GM19193 (cell line): Measurements from ENCODE around the gene EFNA2.

Source experiments
- POLR2A ChIP-seq: IDR thresholded peaks from 4 replicates; pipeline ENCODE4 v1.6.1; 2011; ENCODE audit not compliant: insufficient read depth, insufficient read length; ENCODE audit errors: extremely low read depth

The EFNA2 gene

DNA sequence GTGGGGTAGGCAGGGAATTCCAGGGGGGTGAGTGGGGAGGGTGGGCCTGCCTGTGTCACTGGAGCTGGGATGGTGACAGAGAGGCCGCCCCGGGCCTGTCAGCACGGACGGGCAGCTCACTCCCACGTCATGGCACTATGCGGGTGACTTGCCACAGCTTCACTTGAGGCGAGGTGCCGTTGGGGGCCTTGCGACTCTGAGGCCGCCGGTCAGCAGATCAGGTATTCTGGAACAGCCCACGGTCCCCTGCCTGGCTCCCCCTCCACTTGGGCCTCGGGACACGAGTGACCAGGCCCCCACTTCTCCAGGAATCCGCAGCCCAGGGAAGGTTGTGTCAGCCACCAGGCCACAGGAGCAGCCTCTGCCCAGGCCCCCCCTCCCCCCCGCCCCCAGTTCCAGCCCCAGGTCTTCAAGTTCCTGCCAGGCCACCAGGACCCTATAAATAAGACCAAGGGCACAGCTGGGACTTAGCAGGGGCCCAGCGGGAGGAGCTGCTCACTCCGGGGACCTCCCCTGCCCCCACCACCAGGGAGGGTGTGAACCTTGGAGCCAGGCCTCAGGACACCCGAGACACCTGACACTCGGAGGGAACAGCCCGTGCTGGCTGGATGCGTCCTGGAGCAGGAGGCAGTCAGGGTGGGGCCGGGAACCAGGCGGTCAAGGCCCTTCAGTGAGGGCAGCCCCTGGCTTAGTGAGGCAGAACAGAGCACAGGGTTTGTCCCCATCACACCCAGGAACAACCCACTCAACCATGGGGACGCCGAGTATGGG lies 40.0 kb upstream of the EFNA2 start:
- no peak for TF ChIP-seq POLR2A

DNA sequence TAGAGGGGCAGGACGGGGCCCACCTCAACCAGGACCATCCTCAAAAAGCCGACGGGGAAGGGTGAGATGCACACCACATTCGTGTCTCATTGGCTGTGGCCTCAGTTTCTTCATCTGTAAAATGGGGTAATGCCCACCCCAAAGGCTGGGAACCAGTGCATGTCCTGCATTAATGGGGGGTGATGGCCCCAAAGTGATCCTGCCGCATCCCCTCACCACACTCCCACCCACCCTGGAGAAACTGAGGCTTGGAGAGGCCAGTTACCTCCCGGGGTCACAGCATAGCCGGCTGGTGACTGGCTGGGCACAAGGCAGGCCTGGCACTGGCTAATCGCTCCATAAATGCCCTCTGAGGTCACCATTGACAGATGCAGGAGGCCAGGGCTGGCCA lies 37.9 kb upstream of the EFNA2 start:
- TF ChIP-seq POLR2A, result no peak

DNA sequence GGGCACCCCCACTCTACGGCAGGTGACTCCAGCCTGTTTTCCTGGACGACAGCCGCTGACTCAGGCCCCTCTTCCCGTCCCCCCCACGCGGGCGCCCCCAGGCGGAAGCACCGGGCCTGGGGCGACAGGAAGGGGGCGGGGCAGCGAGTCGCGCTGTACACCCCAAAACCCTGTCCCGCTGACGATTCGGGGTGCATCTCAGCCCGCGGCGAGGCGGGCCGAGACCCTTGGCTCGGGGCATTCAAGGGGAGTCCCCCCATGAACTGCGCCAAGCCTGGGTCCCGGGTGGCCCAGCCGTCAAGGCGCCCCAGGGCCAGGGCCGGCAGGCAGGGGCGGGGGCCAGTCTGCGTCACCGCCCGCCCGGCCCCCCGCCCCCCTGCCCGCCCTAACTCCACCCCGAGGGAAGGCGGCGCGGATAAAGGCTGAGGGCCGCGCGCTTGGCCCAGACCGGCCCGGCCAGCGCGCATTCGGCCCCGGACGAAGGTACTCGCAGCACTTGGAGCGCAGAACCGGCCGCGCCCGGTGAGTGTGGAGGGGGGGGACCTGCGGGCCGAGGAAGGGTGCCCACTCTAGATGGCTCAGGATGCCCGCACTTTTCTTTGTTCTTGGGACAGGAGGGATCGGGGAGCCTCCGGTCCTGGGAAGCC lies 37.4 kb upstream of the EFNA2 start, which contains the start of gene MIDN:
Gene MIDN (plus strand): TSS at position 445 of the 647 bp plus-strand sequence. CDS start 1,714 bp downstream, outside the sequence.
- peak; percentile 94 for TF ChIP-seq POLR2A

DNA sequence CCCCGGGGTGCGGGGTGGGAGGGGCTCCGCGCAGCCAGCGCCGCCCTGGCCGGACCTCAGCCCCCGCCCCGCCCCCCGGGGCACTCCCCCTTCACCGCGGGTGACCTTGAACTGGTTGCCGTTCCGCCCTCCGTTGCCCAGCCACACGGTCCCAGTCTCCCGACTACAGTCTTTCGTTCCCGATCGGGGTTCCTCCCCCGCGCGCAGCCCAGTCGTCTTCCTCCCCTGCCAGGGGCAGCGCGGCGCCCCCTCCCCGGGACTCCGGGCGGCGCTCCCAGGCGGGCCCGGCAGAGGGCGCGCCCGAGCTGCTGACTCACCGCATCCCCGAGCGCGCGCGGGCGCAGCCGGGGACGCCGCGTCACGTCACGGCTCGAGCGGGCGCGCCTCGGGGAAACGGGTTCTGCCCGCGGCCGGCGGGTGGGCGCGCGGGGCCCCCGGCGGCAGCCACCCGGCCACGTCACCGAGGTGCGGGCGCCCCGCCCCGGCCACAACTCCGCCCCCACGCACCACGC lies 36.8 kb upstream of the EFNA2 start:
- TF ChIP-seq POLR2A, result no peak

DNA sequence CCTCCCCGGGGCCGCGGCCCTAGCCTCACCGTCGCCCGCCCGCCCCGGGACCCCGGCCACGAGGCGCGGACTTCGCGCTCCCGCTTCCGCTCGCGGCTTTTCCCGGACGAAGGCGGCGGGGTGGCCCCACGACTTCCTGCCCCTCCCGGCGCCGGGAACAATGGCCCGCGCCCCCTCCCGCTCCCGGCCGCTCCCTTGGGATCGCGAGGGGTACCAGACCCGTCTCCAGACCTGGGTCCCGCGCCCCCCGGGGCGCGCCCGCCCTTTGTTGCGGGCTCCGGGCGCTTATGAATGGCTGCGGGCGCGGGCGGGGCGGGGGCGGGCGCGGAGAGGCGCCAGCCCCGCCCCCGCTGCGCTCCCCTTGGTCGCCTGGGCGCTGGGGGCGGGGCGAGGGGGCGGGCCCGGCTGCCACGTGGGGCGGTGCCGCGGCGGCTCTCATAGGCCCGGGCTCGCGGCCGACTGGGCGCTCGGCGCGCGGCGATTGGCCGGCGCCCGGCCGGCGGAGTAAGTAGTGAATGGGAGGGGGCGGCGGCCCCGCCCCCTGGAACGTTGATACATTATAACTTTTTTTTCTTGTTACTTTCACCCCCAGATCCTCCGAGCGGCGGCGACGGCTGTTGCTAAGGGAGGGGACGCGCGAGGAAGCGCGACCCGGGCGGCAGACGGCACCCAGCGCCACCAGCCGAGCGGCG lies 36.2 kb upstream of the EFNA2 start:
- peak; percentile 87 for TF ChIP-seq POLR2A

DNA sequence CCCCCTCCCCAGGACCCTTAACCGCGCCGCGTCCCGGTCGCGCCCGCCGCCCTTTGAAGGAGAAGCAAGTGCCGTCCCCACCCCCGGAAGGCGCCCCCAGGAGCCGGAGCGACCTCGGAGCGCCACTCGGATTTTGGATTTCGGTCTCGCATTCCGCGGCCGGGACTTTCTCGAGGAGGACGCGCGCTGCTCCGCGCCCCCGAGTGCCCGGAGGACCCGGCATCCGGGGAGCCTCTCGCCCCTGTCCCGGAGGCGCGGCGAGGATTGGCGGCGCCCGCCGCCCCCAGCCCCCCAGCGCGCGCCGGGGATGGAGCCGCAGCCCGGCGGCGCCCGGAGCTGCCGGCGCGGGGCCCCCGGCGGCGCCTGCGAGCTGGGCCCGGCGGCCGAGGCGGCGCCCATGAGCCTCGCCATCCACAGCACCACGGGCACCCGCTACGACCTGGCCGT lies 35.7 kb upstream of the EFNA2 start:
- no peak for TF ChIP-seq POLR2A

DNA sequence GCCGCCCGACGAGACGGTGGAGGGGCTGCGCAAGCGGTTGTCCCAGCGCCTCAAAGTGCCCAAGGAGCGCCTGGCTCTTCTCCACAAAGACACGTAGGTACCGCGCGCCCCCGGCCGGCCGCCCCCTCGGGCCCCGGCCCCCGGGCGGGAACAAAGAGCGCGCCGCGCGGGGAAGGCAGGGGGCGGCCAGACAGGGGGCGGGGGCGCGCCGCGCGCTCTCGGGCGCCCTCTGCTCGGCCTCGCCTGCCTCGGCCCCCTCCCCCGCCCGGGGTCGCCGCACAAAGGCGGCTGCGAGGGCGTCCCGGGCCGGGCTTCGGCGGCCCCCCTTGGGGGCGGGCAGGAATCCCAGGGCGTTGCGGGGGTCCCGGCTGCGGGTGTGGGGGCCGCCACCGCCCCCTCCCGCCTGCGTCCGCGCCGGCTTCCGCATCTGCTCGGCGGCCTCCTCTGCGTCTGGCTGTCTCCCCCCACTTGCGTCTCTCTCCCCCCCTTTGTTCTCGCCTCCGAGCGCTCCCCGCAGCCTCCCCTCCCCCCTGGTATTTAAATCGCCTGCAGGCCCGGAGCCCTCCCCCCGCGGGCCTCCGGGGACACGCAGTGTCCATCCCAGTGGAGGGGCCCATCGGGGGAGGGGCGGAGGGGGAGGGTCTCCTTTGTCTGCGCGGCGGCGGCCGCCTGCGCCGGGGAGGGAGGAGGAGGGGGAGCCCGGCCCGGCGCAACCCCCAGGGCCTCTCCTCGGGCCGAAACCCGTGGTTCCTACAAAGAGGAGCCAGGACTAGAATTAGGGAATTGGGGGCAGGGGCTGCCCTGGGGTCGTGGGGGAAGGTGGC lies 35.0 kb upstream of the EFNA2 start:
- peak; percentile 18 for TF ChIP-seq POLR2A

DNA sequence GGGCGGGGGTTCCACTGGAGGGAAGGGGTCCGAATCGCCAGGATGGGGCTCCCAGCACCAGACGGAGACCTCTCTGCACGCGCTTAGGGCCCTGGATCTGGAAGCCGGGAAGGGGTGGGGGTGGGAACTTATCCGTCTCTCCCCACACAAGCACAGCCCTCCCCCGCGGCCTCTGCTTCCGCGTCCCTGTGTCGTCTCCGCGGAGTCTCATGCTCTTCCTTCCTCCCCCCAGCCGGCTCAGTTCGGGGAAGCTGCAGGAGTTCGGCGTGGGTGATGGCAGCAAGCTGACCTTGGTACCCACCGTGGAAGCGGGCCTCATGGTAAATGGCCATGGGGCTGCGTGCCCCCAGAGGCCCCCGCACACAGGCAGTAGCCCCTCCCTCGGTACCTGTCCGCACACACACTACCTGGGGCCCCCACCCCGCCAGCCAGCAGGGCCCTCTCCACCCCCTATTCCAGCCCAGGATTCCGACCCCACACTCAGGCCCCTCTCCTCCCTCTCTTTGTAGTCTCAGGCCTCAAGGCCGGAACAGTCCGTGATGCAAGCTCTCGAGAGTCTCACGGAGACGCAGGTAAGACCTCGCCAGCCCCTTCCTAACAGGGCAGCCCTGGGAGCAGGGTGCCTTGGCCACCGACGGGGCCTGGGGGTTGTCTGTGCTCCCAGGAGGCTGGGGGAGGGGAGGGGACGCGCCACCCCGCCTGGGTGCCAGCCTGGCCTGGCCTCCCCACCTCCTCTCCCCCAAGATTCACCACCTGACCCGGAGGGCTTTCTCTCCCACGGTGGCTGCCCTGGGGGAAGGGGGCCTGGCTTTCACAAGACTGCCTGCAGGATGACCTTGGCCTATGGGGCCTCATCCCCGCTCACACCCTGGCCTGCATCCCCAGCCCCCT lies 34.1 kb upstream of the EFNA2 start:
- TF ChIP-seq POLR2A, result peak; percentile 34

DNA sequence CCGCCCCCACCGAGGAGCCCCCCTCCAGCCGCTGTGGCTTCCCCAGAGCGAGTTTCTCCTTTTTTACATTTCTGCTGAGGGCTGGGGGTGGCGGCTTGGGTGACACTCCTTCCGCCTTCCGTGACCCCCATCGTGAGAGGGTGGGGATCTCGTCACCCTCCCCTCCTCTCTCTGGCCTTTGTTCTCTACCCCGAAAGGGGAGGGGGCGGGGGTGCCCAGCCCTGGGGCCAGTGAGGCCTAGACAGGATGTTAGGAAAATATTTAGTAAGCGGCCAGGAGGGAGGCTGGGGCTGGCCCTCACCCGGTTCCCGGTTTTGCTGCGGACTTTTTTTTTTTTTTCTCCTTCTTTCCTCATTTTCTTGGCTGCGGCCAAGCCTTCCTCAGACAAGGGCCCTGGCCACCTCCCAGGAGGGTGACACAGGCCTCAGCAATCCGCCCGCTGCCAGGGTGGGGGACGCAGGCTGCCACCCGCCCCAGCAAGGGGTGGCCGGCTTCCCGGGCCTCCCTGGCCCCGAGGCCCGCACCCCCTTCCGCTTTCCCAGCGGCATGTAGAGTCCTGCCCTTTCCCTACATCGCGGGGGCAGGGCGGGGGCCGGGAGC lies 33.4 kb upstream of the EFNA2 start:
- no peak for TF ChIP-seq POLR2A

DNA sequence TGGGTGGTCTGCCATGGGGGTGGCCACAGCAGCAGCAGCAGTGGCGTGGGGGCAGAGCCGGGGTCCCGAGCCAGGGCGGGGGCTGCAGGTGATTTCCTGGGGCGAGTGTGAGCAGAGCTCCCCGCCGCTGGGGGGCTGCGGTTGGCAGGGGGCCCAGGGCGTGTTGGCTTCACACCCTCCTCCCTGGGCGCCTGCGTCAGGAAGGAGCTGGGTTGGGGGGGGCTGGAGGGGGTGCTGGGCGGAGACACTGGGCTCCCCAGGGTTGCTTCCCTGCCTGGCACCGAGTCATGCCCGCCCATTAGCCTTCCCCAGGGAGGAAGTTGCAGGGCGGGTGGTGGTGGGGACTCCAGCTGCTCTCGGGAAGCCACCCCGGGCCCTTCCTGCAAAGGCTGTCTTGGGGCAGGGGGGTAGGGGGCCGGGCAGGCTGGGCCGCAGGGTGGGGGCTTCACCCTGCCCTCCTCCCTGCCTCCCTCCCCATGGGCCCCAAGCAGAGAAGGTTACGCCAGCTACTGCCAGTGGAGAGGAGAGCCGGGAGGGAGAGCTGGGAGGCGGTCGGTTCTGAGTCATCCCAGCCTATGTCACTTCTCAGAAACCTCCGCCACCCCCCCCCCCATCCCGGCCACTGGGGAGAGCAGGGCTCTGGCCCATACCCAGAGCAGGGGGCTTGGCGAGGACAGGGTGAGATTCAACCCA lies 32.7 kb upstream of the EFNA2 start:
- TF ChIP-seq POLR2A, result no peak

DNA sequence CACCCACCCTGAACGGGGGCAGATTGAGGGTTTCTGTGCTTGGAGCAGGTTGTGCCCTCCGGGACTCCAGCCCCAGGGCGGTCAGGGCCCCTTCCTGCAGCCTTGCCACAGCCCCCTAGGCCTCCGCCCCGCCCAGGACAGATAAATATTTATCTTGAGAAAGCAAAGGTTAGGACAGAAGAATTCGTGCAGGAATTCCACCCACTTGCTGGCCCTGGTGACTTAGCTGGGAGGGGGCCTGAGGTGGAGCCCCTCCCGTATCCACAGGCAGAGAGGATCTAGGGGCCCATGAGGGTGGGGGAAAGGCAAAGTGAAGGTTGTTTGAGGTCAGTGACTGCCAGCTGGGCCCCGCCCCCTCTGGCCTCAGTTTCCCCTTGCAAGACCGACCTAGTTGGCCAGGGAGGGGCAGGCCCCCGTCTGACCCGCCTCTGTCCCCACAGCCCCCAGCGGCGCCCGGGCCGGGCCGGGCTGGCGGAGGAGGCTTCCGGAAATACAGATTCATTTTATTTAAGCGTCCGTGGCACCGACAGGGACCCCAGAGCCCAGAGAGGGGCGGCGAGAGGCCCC lies 32.1 kb upstream of the EFNA2 start:
- no peak for TF ChIP-seq POLR2A

DNA sequence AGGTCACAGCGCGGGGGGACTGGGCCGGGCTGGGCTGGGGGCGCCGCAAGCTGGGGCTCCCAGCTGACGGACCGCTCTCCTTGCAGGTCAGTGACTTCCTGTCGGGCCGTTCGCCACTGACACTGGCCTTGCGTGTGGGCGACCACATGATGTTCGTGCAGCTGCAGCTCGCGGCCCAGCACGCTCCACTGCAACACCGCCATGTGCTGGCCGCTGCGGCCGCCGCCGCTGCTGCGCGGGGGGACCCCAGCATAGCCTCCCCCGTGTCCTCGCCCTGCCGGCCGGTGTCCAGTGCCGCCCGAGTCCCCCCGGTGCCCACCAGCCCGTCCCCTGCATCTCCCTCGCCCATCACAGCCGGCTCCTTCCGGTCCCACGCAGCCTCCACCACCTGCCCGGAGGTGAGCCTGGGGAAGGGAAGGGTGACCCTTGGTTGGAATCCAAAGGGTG lies 31.6 kb upstream of the EFNA2 start:
- peak; percentile 23 for TF ChIP-seq POLR2A
